Adrenal gland (tissue), 12 donors: Measurements from ENCODE around the gene CCDC91. TPM values are rescaled to one million over a fixed set of nuclear protein-coding genes. Genes with fewer than 3 reads are reported as not detected.

Source experiments
- DNase-seq, 7 donors: peaks; one replicate each; pipeline ENCODE4 v3.0.0-alpha.2; 2019 to 2020
- H3K27ac ChIP-seq, 5 donors: fragments of 200-600 bp; sonication (generic) in 4 of 5; 1 replicate in 3 of 5; 2 replicates in 2 of 5; pipeline versions ENCODE4 v1.5.1 to v1.8.0; 2016 to 2020; ENCODE audit warnings: mild to moderate bottlenecking in 1 of 5
- H3K27me3 ChIP-seq: fragments of 200-600 bp; 2 replicates; pipeline ENCODE4 v1.8.0; 2021
- H3K36me3 ChIP-seq, 2 donors: fragments of 200-600 bp; replicated peaks in 1 of 2; 1 replicate in 1 of 2; 2 replicates in 1 of 2; pipeline versions ENCODE4 v1.5.1 to v1.8.0; 2018 to 2022
- H3K4me1 ChIP-seq, 2 donors: fragments of 200-600 bp; replicated peaks in 1 of 2; 1 replicate in 1 of 2; 2 replicates in 1 of 2; pipeline versions ENCODE4 v1.5.1 to v1.8.0; 2018 to 2021
- H3K4me3 ChIP-seq, 4 donors: fragments of 200-600 bp; sonication (generic) in 3 of 4; one replicate each; pipeline ENCODE4 v1.5.1; 2016 to 2018
- H3K9me3 ChIP-seq, 3 donors: fragments of 200-600 bp; sonication (generic) in 1 of 3; replicated peaks in 1 of 3; 1 replicate in 2 of 3; 2 replicates in 1 of 3; pipeline versions ENCODE4 v1.5.1 to v1.8.0; 2016 to 2021
- POLR2A ChIP-seq, 2 donors: fragments of 450-650 bp; IDR thresholded peaks; one replicate each; pipeline ENCODE4 v1.6.1; 2017; ENCODE audit warnings: antibody characterized with exemption in 2 of 2, mild to moderate bottlenecking in 2 of 2, moderate library complexity in 1 of 2
- WGBS, 4 donors: extraction: QIAGEN DNeasy Blood & Tissue Kit in 2 of 4; methylation state at CpG; one replicate each; pipeline versions ENCODE4 v1.1.5 to v1.1.7; 2013 to 2017; 5-methylcytosine and 5-hydroxymethylcytosine counted together
- intact Hi-C, 2 donors: fragments of 100-400 bp; cut with DNase I; formaldehyde crosslinking; loops; one replicate each; pipeline versions ENCODE4 v1.14.1 to v1.15.0; 2022 to 2023
- polyA plus RNA-seq, 3 donors: library from polyadenylated mRNA; stranded (reverse); fragments of 200-250 nt in 2 of 3; fragments of 350-450 nt in 1 of 3; fragmentation: Illumina TruSeq in 1 of 3; extraction: RNeasy Lipid Tissue Mini Kit (QIAGEN cat#74804) in 1 of 3; gene quantifications; one replicate each; pipeline ENCODE4 v1.2.3, GENCODE V29; 2013 to 2014
- total RNA-seq, 9 donors: library from RNA; depleted of rRNA in 4 of 9; stranded (reverse); fragments of >200 nt in 4 of 9; fragments of 120-200 nt in 1 of 9; fragmentation: NEBNext Ultra II Directional in 1 of 9; extraction: Animal tissue kit (Norgen Biotek cat#: 25700) in 1 of 9; gene quantifications; one replicate each; pipeline versions ENCODE4 v1.1.0 to v1.2.4, GENCODE V29; 2013 to 2023
- TF ChIP-seq, protein P1 (sequence below), 6 experiments: fragments of 450-650 bp in 4 of 6; fragments of 200-600 bp in 2 of 6; sonication (generic) in 1 of 6; IDR thresholded peaks; 1 replicate in 5 of 6; 2 replicates in 1 of 6; pipeline versions ENCODE4 v1.5.1 to v1.8.0; 2016 to 2021; ENCODE audit warnings: antibody characterized with exemption in 6 of 6, mild to moderate bottlenecking in 2 of 6, moderate library complexity in 1 of 6
- donor health status: healthy with polysubstance abuse.
- donor health status: Bipolar disorder and iron deficiency.
- donor health status: DM: yes; HTN: yes; CAD: no.
- donor health status: DM: no; HTN: no; CAD: no.
- donor health status: DM: no; HTN: no; CAD: no.
- donor health status: DM: yes; HTN: yes; CAD: no.

The CCDC91 gene
- total and polyA plus RNA-seq, 12 donors: 9.1 to 56.7 (median 33.1) TPM

DNA sequence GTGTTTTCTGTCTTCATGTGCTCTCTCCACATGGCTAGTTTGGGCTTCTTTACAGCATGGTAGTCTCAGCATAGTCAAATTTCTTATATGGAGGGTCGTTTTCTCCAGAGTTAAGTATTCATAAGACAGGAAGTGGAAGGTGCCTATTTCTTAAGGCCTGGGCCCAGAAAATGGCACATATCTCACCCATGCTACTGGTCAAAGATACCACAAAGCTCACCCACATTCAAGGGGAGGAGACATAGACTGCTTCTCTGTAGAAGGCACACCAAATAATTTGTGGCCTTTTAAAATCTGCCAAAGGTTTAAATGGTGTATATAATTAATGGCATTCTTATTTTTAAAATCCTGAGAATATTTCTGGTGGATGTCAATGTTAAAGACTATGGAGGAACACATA is 44.8 kb downstream of the CCDC91 start:
- no peak for TF ChIP-seq POLR2A (IDR thresholded peaks at IDR 0.05)
- TF ChIP-seq, protein P1, sequence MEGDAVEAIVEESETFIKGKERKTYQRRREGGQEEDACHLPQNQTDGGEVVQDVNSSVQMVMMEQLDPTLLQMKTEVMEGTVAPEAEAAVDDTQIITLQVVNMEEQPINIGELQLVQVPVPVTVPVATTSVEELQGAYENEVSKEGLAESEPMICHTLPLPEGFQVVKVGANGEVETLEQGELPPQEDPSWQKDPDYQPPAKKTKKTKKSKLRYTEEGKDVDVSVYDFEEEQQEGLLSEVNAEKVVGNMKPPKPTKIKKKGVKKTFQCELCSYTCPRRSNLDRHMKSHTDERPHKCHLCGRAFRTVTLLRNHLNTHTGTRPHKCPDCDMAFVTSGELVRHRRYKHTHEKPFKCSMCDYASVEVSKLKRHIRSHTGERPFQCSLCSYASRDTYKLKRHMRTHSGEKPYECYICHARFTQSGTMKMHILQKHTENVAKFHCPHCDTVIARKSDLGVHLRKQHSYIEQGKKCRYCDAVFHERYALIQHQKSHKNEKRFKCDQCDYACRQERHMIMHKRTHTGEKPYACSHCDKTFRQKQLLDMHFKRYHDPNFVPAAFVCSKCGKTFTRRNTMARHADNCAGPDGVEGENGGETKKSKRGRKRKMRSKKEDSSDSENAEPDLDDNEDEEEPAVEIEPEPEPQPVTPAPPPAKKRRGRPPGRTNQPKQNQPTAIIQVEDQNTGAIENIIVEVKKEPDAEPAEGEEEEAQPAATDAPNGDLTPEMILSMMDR (IDR thresholded peaks at IDR 0.05): no peak
- 60 to 82% (median 76%) methylated on average over 1 of the region's 1 CpG for WGBS, 4 donors
- Histone ChIP-seq H3K9me3 (no peaks in the 10 kb centered on the region), H3K36me3 (no peaks in the 10 kb centered on the region), H3K27ac (no peak overlapping the region), H3K4me1 (peaks cover 0 to 22% of the 10 kb centered on the region in 2 donors), H3K27me3 (no peaks in the 10 kb centered on the region), H3K4me3 (no peak overlapping the region)
- DNase-seq: no peak
- intact Hi-C loops: no loop called here

GRCh38 chr12:28235985-28236384 is 45.7 kb downstream of the CCDC91 start:
- Histone ChIP-seq H3K9me3 (no peaks in the 10 kb centered on the region), H3K27ac (no peak overlapping the region), H3K36me3 (no peaks in the 10 kb centered on the region), H3K27me3 (no peaks in the 10 kb centered on the region), H3K4me3 (no peak overlapping the region), H3K4me1 (peaks cover 0 to 17% of the 10 kb centered on the region in 2 donors)
- intact Hi-C loops: no loop called here
- no peak for TF ChIP-seq POLR2A (IDR thresholded peaks at IDR 0.05)
- TF ChIP-seq, protein P1 (IDR thresholded peaks at IDR 0.05): no peak
- no peak for DNase-seq

DNA sequence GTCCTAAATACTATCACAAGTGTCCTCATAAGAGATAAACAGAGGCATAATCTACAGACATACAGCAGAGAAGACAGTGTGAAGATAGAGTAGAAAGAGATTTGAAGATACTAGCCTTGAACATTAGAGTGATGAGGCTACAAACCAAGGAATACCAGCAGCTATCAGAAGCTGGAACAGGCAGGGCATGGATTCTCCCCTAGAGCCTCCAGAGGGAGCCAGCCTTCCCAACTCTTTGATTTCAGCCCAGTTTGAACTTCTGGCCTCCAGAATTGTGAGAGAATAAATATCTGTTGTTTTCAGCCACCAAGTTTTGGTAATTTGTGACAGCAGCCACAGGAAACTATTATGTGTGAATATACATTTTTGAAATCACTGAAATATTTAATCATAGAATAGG is 47.2 kb downstream of the CCDC91 start:
- intact Hi-C loops: no loop called here
- Histone ChIP-seq H3K4me3 (no peak overlapping the region), H3K27me3 (no peaks in the 10 kb centered on the region), H3K4me1 (peaks cover 0 to 3% of the 10 kb centered on the region in 2 donors), H3K27ac (no peak overlapping the region), H3K9me3 (no peaks in the 10 kb centered on the region), H3K36me3 (no peaks in the 10 kb centered on the region)
- TF ChIP-seq, protein P1 (IDR thresholded peaks at IDR 0.05): no peak
- no peak for DNase-seq

DNA sequence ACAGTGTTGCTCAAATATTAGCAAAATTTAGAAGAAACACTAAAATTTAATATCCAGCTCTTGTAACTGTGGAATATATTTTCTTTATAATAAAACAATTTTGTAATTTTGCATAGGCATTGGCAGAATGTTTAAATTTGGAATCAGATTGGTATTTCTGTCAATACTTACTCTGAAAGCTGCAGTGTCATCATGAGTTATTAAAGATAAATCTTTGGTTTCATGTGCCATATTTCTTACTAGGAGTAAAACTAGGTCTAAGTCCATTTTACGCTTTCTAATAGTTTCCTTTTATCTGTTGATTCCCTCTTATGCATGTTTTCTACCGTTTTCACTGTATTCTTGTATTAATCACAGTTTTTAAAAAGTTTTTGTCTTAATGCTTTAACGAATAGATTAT is 49.7 kb downstream of the CCDC91 start:
- no peak overlapping the region for H3K4me3 ChIP-seq
- intact Hi-C loops: no loop called here
- no peak for DNase-seq
- TF ChIP-seq, protein P1 (IDR thresholded peaks at IDR 0.05): no peak
- TF ChIP-seq POLR2A (IDR thresholded peaks at IDR 0.05): no peak
- no peaks in the 10 kb centered on the region for H3K36me3 ChIP-seq
- no peaks in the 10 kb centered on the region for H3K27me3 ChIP-seq
- no peak overlapping the region for H3K27ac ChIP-seq
- no peaks in the 10 kb centered on the region for H3K9me3 ChIP-seq
- H3K4me1 ChIP-seq: no peaks in the 10 kb centered on the region
- WGBS, 4 donors: 91 to 99% (median 95%) methylated on average over 3 of the region's 3 CpGs
